DOHH2 (cell line): ENCODE measurements around the gene RIN3.

Experiments
- H3F3A ChIP-seq: fragments of 200-600 bp; sonication (generic), shearing (Covaris generic); 2 replicates; pipeline ENCODE4 v1.6.0; 2016; ENCODE audit warnings: antibody characterized with exemption, mild to moderate bottlenecking; ENCODE audit not compliant: control insufficient read depth, insufficient read depth
- H3K27ac ChIP-seq: fragments of 200-600 bp; sonication (generic); 2 replicates; pipeline ENCODE4 v1.5.1; 2014; ENCODE audit warnings: low read depth, mild to moderate bottlenecking, low read length, moderate library complexity
- H3K27me3 ChIP-seq: fragments of 200-600 bp; sonication (generic); 2 replicates; pipeline ENCODE4 v1.6.1; 2014; ENCODE audit warnings: mild to moderate bottlenecking, low read length, mixed read lengths; ENCODE audit not compliant: control insufficient read depth
- H3K36me3 ChIP-seq: fragments of 200-600 bp; sonication (generic); 2 replicates; pipeline ENCODE4 v1.6.1; 2014; ENCODE audit warnings: mild to moderate bottlenecking, low read length, moderate library complexity, mixed read lengths; ENCODE audit not compliant: control insufficient read depth
- H3K4me1 ChIP-seq: fragments of 200-600 bp; sonication (generic); 2 replicates; pipeline ENCODE4 v1.6.1; 2014; ENCODE audit warnings: mild to moderate bottlenecking, low read length, mixed read lengths; ENCODE audit not compliant: control insufficient read depth
- H3K4me2 ChIP-seq: fragments of 200-600 bp; sonication (generic); 2 replicates; pipeline ENCODE4 v1.6.0; 2014; ENCODE audit warnings: mild to moderate bottlenecking, low read length, moderate library complexity
- H3K4me3 ChIP-seq: fragments of 200-600 bp; sonication (generic); 2 replicates; pipeline ENCODE4 v1.5.1; 2014; ENCODE audit warnings: mild to moderate bottlenecking, low read length, mixed read lengths
- H3K79me2 ChIP-seq: fragments of 200-600 bp; sonication (generic); 2 replicates; pipeline ENCODE4 v1.6.1; 2014; ENCODE audit warnings: mild to moderate bottlenecking, low read length, mixed read lengths; ENCODE audit not compliant: control insufficient read depth
- H3K9me2 ChIP-seq: fragments of 200-600 bp; sonication (generic); replicated peaks from 2 replicates; pipeline ENCODE4 v1.6.1; 2014; ENCODE audit warnings: mild to moderate bottlenecking, low read length, mixed read lengths; ENCODE audit not compliant: control insufficient read depth
- H3K9me3 ChIP-seq: fragments of 200-600 bp; sonication (generic); 2 replicates; pipeline ENCODE4 v1.6.1; 2014; ENCODE audit warnings: antibody characterized with exemption, low read length, mixed read lengths; ENCODE audit not compliant: control insufficient read depth, insufficient read depth
- H4K20me1 ChIP-seq: fragments of 200-600 bp; sonication (generic); 2 replicates; pipeline ENCODE4 v1.6.0; 2014; ENCODE audit warnings: low read depth, mild to moderate bottlenecking, antibody characterized with exemption, low read length, moderate library complexity; ENCODE audit not compliant: control insufficient read depth, insufficient read depth
- EZH2phosphoT487 ChIP-seq: fragments of 200-600 bp; sonication (generic); IDR thresholded peaks from 2 replicates; pipeline ENCODE4 v1.6.1; 2017; ENCODE audit warnings: borderline replicate concordance, mild to moderate bottlenecking, antibody characterized with exemption, low read length, moderate library complexity, mixed read lengths
- TF ChIP-seq, protein P1 (sequence below): fragments of 200-600 bp; sonication (generic); IDR thresholded peaks from one replicate; pipeline ENCODE4 v1.5.1; 2014; ENCODE audit warnings: antibody characterized with exemption, mild to moderate bottlenecking, low read depth, low read length; ENCODE audit not compliant: poor library complexity, severe bottlenecking

The RIN3 gene

DNA sequence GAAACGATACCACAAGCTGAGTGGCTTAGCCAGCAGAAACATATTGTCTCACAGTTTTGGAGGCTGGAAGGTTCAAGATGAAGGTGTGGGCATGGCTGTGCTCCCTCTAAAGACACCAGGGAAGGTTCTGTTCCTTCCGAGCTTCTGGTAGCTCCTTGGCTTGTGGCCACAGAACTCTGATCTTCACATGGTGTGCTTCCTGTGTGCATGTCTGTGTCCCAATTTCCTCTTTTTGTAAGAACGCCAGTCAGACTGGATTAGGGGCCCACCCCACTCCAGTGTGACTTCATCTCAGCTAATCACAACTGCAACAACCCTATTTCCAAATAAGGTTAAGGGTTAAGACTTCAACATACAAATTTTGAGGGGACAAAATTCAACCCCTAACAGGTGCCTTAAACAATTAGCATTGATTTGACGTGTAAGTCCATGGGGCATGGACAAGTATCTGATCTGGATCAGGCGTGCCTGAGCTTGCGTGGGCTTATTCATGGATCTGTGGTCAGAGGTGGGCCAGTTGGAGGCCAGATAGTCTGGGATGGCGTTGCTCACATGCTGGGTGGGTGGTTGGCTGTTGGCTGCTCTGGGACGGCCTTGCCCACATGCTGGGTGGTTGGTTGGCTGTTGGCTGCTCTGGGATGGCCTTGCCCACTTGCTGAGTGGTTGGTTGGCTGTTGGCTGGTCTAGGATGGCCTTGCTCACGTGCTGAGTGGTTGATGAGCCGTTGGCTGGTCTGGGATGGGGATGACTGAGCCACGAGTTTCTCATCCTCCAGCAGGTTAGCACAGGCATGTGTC, 146.4 kb downstream of the RIN3 start:
- Histone ChIP-seq H3K4me3 (no peak overlapping the region), H4K20me1 (no peaks in the 10 kb centered on the region), H3K4me1 (peaks cover 18% of the 10 kb centered on the region), H3K9me2 (no peaks in the 10 kb centered on the region), H3K9me3 (no peaks in the 10 kb centered on the region), H3K27me3 (no peaks in the 10 kb centered on the region), H3K4me2 (peak overlapping the region; percentile 16; the same call in 1 of the 2 replicates), H3F3A (no peaks in the 10 kb centered on the region), H3K79me2 (no peaks in the 10 kb centered on the region), H3K27ac (no peak overlapping the region), H3K36me3 (no peaks in the 10 kb centered on the region)
- TF ChIP-seq, protein P1, sequence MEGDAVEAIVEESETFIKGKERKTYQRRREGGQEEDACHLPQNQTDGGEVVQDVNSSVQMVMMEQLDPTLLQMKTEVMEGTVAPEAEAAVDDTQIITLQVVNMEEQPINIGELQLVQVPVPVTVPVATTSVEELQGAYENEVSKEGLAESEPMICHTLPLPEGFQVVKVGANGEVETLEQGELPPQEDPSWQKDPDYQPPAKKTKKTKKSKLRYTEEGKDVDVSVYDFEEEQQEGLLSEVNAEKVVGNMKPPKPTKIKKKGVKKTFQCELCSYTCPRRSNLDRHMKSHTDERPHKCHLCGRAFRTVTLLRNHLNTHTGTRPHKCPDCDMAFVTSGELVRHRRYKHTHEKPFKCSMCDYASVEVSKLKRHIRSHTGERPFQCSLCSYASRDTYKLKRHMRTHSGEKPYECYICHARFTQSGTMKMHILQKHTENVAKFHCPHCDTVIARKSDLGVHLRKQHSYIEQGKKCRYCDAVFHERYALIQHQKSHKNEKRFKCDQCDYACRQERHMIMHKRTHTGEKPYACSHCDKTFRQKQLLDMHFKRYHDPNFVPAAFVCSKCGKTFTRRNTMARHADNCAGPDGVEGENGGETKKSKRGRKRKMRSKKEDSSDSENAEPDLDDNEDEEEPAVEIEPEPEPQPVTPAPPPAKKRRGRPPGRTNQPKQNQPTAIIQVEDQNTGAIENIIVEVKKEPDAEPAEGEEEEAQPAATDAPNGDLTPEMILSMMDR = no peak
- TF ChIP-seq EZH2phosphoT487 = no peak

GRCh38 chr14:92660571-92660970, 147.0 kb downstream of the RIN3 start:
- H3K27me3 ChIP-seq = no peaks in the 10 kb centered on the region
- no peak overlapping the region for H3K27ac ChIP-seq
- H3K4me3 ChIP-seq = no peak overlapping the region
- peaks cover 24% of the 10 kb centered on the region for H3K4me1 ChIP-seq
- no peaks in the 10 kb centered on the region for H4K20me1 ChIP-seq
- no peaks in the 10 kb centered on the region for H3K9me2 ChIP-seq
- no peaks in the 10 kb centered on the region for H3K79me2 ChIP-seq
- no peak for TF ChIP-seq EZH2phosphoT487
- TF ChIP-seq, protein P1 = no peak
- no peaks in the 10 kb centered on the region for H3K36me3 ChIP-seq
- H3K4me2 ChIP-seq = no peak overlapping the region
- H3K9me3 ChIP-seq = no peaks in the 10 kb centered on the region
- no peaks in the 10 kb centered on the region for H3F3A ChIP-seq

DNA sequence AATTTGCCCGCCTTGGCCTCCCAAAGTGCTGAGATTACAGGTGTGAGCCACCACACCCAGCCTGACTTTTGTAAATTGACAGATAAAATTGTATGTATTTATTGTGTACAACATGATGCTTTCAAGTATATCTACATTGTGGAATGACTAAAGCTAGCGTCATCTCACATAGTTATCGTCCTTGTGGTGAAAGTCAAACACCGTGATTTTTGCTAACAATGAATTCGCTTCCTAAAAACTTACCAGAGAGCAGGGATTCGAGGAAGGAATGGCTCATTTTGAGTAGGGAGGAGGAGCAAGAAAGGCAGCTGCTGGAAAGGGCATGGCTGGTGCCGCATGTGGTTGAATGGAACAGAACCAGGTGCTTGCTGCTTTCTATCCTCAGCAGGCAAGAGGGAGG, 149.5 kb downstream of the RIN3 start:
- TF ChIP-seq, protein P1 = no peak
- no peak for TF ChIP-seq EZH2phosphoT487
- no peaks in the 10 kb centered on the region for H3K9me3 ChIP-seq
- no peak overlapping the region for H3K4me3 ChIP-seq
- H3K79me2 ChIP-seq = no peaks in the 10 kb centered on the region
- H3K27ac ChIP-seq = no peak overlapping the region
- peaks cover 38% of the 10 kb centered on the region for H3K4me1 ChIP-seq
- H3K36me3 ChIP-seq = no peaks in the 10 kb centered on the region
- no peaks in the 10 kb centered on the region for H4K20me1 ChIP-seq
- no peaks in the 10 kb centered on the region for H3K9me2 ChIP-seq
- H3K27me3 ChIP-seq = no peaks in the 10 kb centered on the region
- no peaks in the 10 kb centered on the region for H3F3A ChIP-seq
- H3K4me2 ChIP-seq = no peak overlapping the region
